ENCODE measurements around the gene TIPIN. TPM values are rescaled to one million over a fixed set of nuclear protein-coding genes. Genes with fewer than 3 reads are reported as not detected.
"Not testable (repeated sequence)": the region's sequence is repeated elsewhere in the genome, so short reads cannot be mapped to it uniquely, and the experiment has no call there.

TIPIN gene
- total RNA-seq, 1 donor from 2014 or later, result 9.8 TPM

DNA sequence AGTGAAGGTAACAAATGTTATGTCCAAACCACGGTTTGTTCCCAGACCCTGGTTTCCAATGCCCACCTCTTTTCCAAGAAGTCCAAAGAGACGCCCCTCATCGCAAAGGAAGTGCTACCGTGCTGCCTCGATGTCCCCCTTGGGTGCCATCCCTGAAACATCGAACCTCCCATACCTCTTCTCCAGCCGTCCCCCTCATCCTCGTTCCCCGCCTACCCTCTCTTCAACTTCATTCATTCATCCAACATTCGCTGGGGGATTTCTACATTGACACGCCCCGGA is 467 bp downstream of the TIPIN start:
- TF ChIP-seq, protein P1, sequence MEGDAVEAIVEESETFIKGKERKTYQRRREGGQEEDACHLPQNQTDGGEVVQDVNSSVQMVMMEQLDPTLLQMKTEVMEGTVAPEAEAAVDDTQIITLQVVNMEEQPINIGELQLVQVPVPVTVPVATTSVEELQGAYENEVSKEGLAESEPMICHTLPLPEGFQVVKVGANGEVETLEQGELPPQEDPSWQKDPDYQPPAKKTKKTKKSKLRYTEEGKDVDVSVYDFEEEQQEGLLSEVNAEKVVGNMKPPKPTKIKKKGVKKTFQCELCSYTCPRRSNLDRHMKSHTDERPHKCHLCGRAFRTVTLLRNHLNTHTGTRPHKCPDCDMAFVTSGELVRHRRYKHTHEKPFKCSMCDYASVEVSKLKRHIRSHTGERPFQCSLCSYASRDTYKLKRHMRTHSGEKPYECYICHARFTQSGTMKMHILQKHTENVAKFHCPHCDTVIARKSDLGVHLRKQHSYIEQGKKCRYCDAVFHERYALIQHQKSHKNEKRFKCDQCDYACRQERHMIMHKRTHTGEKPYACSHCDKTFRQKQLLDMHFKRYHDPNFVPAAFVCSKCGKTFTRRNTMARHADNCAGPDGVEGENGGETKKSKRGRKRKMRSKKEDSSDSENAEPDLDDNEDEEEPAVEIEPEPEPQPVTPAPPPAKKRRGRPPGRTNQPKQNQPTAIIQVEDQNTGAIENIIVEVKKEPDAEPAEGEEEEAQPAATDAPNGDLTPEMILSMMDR (IDR thresholded peaks at IDR 0.05; ENCODE audit: insufficient read depth, low read length, poor library complexity, severe bottlenecking), result no peak
- H3K27me3 ChIP-seq (ENCODE audit: control insufficient read depth, insufficient read depth, low read length), result no peaks in the 10 kb centered on the region
- no peak for DNase-seq (ENCODE audit: low read depth)
- H3K36me3 ChIP-seq (ENCODE audit: control insufficient read depth, insufficient read depth, low read length), result no peaks in the 10 kb centered on the region
- H3K4me3 ChIP-seq (ENCODE audit: low read depth, low read length), result peak overlapping the region; percentile 76

DNA sequence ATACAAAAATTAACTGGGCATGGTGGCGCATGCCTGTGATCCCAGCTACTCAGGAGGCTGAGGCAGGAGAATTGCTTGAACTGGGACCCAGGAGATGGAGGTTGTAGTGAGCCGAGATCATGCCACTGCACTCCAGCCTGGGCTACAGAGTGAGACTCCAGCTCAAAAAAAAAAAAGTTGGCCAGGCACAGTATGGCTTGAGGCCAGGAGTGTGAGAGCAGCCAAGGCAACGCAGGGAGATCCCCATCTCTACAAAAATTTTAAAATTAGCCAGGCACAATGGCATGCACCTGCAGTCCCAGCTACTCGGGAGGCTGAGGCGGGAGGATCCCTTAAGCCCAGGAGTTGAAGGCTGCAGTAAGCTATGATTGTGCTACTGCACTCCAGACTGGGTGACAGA is 8.0 kb downstream of the TIPIN start:
- not testable (repeated sequence) for H3K36me3 ChIP-seq (ENCODE audit: control insufficient read depth, insufficient read depth, low read length); DNase-seq (ENCODE audit: low read depth); H3K27me3 ChIP-seq (ENCODE audit: control insufficient read depth, insufficient read depth, low read length); H3K4me3 ChIP-seq (ENCODE audit: low read depth, low read length)

DNA sequence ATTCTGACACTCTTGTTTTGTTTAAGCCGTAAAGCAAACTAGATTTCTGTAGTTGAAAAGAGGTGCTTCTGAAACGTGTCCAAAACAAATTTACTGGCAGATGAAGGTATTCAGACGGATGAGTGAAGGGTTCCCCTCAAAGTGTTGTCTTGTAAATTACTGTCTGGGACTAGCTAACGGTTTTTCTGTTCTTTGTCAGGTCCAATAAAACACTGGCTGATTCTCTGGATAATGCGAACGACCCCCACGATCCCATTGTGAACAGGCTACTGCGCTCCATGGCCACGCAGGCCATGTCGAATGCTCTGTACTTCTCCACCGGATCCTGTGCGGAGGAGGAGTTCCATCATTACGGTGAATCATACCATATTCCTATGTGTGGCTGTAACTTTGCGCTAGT is 27.7 kb downstream of the TIPIN start:
- TF ChIP-seq, protein P1 (IDR thresholded peaks at IDR 0.05; ENCODE audit: insufficient read depth, low read length, poor library complexity, severe bottlenecking), result no peak
- H3K4me3 ChIP-seq (ENCODE audit: low read depth, low read length), result no peak overlapping the region
- no peak for DNase-seq (ENCODE audit: low read depth)
- peaks cover 2% of the 10 kb centered on the region for H3K36me3 ChIP-seq (ENCODE audit: control insufficient read depth, insufficient read depth, low read length)
- H3K27me3 ChIP-seq (ENCODE audit: control insufficient read depth, insufficient read depth, low read length), result no peaks in the 10 kb centered on the region

DNA sequence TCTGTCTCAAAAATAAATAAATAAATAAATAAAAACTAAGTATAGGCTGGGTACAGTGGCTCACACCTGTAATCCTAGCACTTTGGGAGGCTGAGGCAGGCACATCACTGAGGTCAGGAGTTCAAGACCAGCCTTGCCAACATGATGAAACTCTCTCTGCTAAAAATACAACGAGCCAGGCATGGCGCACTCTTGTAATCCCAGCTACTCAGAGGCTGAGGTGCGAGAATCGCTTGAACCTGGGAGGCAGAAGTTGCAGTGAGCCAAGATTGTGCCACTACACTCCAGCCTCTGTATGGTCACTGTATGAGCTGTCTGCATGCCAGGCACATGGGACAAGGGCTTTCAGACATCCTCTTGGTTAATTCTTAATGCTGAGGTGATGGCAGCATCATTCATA is 28.7 kb downstream of the TIPIN start:
- DNase-seq (ENCODE audit: low read depth), result no peak
- Histone ChIP-seq H3K4me3 (ENCODE audit: low read depth, low read length) (no peak overlapping the region), H3K27me3 (ENCODE audit: control insufficient read depth, insufficient read depth, low read length) (no peaks in the 10 kb centered on the region), H3K36me3 (ENCODE audit: control insufficient read depth, insufficient read depth, low read length) (peaks cover 3% of the 10 kb centered on the region)
- TF ChIP-seq, protein P1 (IDR thresholded peaks at IDR 0.05; ENCODE audit: insufficient read depth, low read length, poor library complexity, severe bottlenecking), result no peak

DNA sequence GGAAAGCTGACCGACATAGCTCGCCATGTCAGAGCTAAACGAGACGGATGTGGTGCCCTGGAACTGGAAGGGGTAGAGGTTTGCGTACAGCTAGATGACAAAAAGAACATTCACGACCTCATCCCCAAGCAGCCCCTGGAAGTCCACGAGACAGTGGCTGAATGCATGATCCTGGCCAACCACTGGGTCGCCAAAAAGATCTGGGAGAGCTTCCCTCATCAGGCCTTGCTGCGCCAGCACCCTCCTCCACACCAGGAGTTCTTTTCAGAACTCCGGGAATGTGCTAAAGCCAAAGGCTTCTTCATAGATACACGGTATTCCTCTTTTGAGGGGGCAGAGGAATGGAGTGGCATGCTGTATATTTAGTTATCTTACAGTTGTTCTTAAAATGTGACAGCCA is 30.4 kb downstream of the TIPIN start:
- Histone ChIP-seq H3K36me3 (ENCODE audit: control insufficient read depth, insufficient read depth, low read length) (peaks cover 3% of the 10 kb centered on the region), H3K4me3 (ENCODE audit: low read depth, low read length) (no peak overlapping the region), H3K27me3 (ENCODE audit: control insufficient read depth, insufficient read depth, low read length) (no peaks in the 10 kb centered on the region)
- TF ChIP-seq, protein P1 (IDR thresholded peaks at IDR 0.05; ENCODE audit: insufficient read depth, low read length, poor library complexity, severe bottlenecking), result no peak
- DNase-seq (ENCODE audit: low read depth), result no peak

DNA sequence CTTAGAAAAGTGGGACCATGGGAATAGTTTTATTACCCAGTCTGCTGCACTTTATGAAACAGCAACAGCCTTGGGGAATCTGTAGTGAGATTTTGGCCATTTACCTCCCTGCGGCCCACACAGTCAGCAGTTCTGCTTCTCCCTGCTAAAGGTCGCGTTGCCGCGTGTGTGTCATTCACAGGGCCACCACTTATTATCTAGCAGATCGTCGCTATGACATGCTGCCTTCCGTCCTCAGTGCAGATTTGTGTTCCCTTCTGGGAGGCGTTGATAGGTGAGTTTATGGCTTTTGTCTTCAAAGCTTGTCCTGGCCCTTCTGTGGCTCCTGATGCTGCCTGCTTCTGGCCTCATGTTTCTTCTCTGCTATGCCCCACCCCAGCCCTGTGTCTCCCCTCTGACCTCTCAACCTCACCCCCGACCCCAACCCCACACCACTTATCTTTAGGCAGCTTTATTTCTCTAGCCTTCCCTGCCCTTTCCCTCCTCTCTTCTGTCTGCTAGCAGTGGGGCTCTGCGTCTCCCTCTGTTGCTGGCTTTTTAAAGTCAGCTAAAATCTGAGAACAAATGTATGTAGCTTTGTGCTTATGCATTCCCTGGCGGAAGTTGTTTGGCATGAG is 33.1 kb downstream of the TIPIN start:
- Histone ChIP-seq H3K36me3 (ENCODE audit: control insufficient read depth, insufficient read depth, low read length) (peaks cover 3% of the 10 kb centered on the region), H3K27me3 (ENCODE audit: control insufficient read depth, insufficient read depth, low read length) (no peaks in the 10 kb centered on the region), H3K4me3 (ENCODE audit: low read depth, low read length) (no peak overlapping the region)
- DNase-seq (ENCODE audit: low read depth), result no peak
- TF ChIP-seq, protein P1 (IDR thresholded peaks at IDR 0.05; ENCODE audit: insufficient read depth, low read length, poor library complexity, severe bottlenecking), result no peak

Data from kidney epithelial cell (primary cell).